ENCODE measurements around the gene HOXD10. TPM values are rescaled to one million over a fixed set of nuclear protein-coding genes. Genes with fewer than 3 reads are reported as not detected.

HOXD10 gene
- total RNA-seq, 2 experiments from 2014 or later = not detected

DNA sequence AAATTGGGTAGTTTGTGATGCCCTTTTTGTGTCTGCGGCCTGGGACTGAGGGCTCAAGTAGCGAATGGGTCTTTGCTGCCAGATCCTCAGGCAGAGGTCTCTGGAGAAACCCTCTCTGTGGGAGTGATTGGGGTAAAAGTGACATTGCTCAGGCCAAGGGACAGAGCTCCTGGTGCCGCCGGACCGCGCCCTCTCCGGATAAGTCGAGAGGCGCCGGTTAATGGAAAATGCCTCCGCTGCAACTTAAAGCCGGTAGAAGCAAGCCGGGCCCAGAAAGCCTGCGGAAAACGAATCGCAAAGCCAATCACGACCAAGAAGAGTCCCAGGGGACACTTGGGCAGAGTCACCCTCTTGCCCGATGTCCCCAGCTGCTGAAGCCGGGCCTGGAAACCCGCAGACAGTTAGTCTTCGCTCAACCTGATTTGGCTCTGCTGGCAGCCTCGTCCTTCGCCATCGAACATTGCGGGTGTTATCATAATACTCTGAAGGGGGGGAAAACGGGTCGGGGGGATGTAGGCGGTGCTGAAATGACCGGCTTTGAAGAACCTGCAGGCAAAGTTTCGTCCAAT lies 17.3 kb upstream of the HOXD10 start:
- ChIA-PET CTCF (interaction anchor here (3.6 to 5.8 kb wide), 2 partner anchors 410 to 731 kb away, joined by 10 to 130 read pairs; no protein-coding TSS in a partner anchor), POLR2A (no interaction called here)
- H3K4me3 Mint-ChIP-seq = no peak overlapping the region
- intact Hi-C loops (cut with micrococcal nuclease) = loop anchor here (5.0 to 10.0 kb wide), 2 partner anchors 847 to 894 kb away; no protein-coding TSS in a partner anchor
- peaks cover 15% of the 10 kb centered on the region for H3K4me1 Mint-ChIP-seq (ENCODE audit: low read depth)
- H3K27ac Mint-ChIP-seq = no peak overlapping the region
- no peaks in the 10 kb centered on the region for H3K9me3 Mint-ChIP-seq
- H3K27me3 Mint-ChIP-seq = peaks cover 88% of the 10 kb centered on the region
- no peaks in the 10 kb centered on the region for H3K36me3 Mint-ChIP-seq
- no peak for DNase-seq

DNA sequence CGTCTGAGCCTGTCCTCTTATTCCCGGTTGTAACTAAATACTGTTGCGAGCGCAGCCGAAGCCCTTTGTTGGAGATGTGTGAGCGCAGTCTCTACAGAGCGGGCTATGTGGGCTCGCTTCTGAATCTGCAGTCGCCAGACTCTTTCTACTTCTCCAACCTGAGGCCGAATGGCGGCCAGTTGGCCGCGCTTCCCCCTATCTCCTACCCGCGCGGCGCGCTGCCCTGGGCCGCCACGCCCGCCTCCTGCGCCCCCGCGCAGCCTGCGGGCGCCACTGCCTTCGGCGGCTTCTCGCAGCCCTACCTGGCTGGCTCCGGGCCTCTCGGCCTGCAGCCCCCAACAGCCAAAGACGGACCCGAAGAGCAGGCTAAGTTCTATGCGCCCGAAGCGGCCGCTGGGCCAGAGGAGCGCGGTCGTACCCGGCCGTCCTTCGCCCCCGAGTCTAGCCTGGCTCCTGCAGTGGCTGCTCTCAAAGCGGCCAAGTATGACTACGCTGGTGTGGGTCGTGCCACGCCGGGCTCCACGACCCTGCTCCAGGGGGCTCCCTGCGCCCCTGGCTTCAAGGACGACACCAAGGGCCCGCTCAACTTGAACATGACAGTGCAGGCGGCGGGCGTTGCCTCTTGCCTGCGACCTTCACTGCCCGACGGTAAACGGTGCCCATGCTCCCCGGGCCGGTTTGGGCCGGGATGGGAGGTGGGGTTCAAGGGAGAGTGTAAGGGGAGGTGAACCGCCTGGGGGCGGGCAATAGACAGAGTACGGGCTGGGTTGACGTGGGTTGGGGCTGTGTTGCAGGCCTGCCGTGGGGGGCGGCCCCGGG lies 16.6 kb upstream of the HOXD10 start, which contains the start of gene HOXD12:
Gene HOXD12, plus strand, starts transcription at position 68 of the 819 bp plus-strand sequence. Its CDS starts 7 bp downstream, at position 75.
- intact Hi-C loops (cut with micrococcal nuclease) = loop anchor here (5.0 to 10.0 kb wide), 2 partner anchors 848 to 895 kb away; no protein-coding TSS in a partner anchor
- CTCF ChIA-PET = no interaction called here

DNA sequence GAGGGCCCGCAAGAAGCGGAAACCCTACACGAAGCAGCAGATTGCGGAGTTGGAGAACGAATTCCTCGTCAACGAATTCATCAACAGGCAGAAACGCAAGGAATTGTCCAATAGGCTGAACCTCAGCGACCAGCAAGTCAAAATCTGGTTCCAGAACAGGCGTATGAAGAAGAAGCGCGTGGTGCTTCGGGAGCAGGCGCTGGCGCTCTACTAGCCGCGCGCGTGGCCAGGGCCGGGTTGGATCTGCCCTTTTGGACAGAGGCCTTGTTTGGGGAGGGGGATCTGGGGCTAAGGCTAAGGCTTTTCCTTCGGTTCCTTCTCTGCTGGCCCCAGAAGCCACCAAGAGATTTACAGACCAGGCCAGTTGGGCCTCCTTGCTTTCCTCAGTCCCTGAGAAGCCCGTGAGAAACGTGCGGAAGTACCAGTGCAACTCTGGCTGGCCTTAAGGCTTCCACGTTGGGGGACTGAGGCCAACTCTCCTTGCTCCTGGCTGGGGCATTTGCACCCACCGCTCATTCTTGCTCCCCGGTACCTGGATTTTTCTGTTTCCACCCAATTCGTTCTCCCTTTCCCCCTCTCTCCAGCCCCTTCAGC lies 15.9 kb upstream of the HOXD10 start:
- Mint-ChIP-seq H3K27me3 (peaks cover 88% of the 10 kb centered on the region), H3K36me3 (no peaks in the 10 kb centered on the region), H3K4me3 (peak overlapping the region; percentile 2), H3K27ac (no peak overlapping the region), H3K4me1 (ENCODE audit: low read depth) (peaks cover 24% of the 10 kb centered on the region), H3K9me3 (no peaks in the 10 kb centered on the region)
- CTCF ChIA-PET = no interaction called here
- DNase-seq = no peak
- intact Hi-C loops (cut with micrococcal nuclease) = no loop called here
- POLR2A ChIA-PET = no interaction called here

More for the DNA sequence above, 16.6 kb upstream of the HOXD10 start, which contains the start of gene HOXD12:
- no peaks in the 10 kb centered on the region for H3K9me3 Mint-ChIP-seq
- H3K27me3 Mint-ChIP-seq = peaks cover 88% of the 10 kb centered on the region
- no peaks in the 10 kb centered on the region for H3K36me3 Mint-ChIP-seq
- DNase-seq = no peak
- H3K4me3 Mint-ChIP-seq = peak within 1 kb of the TSS; percentile 2
- H3K4me1 Mint-ChIP-seq (ENCODE audit: low read depth) = peaks cover 19% of the 10 kb centered on the region
- POLR2A ChIA-PET = no interaction called here
- no peak within 1 kb of the TSS for H3K27ac Mint-ChIP-seq

DNA sequence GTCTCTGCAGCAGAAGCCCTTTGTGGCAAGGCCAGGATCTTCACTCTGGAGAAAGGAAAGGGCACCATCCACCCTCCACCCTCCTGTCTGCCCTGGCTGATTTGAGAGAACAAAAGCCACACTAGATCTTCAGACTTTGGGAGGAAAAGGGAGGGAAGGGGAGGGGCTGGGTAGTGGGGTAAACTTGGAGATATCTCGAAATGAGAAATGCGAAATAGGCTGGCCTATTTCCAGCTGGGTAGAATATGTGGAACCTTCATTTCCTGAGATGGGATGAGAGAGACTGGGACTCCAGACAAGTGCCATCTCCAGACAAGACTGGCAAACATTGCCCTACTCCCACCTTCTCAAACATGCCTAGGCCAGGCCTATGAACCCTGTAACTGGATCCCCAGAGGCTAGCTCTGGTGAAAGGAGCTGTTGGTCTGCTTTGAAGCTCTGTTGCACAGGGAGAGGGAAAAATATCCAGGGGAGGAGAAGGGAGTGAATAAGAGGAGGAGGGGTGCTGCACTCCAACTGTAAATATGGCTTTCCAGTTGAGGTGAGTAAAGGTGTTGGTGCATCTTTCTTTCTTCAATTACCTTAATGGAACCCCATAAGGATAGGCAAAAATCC lies 15.3 kb upstream of the HOXD10 start:
- peaks cover under 1% of the 10 kb centered on the region for H3K36me3 Mint-ChIP-seq
- no peak for DNase-seq
- H3K4me1 Mint-ChIP-seq (ENCODE audit: low read depth) = peaks cover 28% of the 10 kb centered on the region
- no peak overlapping the region for H3K4me3 Mint-ChIP-seq
- ChIA-PET CTCF (interaction anchor here (1.3 to 1.4 kb wide), 2 partner anchors 26 to 412 kb away, joined by 5 to 6 read pairs; no protein-coding TSS in a partner anchor), POLR2A (no interaction called here)
- H3K27me3 Mint-ChIP-seq = peaks cover 89% of the 10 kb centered on the region
- H3K27ac Mint-ChIP-seq = no peak overlapping the region
- intact Hi-C loops (cut with micrococcal nuclease) = no loop called here
- H3K9me3 Mint-ChIP-seq = no peaks in the 10 kb centered on the region

DNA sequence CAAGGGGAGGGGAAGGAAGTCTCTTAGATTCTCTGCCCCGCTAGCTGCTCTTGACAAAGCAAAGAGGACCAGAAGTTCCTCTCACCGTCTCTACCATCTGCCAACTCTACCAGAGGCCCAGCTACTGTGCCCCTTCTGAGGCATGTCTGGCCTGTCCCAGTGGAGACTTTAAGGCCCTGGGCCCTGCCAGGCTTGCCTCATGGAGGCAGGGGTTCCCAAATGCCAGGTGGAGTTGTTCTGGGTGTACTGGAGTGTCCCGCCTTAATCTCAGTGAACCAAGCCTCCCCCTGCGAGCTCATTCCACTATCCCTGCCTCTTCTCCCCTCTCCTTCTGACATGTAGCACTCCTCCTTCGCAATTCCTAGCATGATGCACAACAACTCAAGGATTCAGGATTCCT lies 14.7 kb upstream of the HOXD10 start:
- Mint-ChIP-seq H3K9me3 (no peaks in the 10 kb centered on the region), H3K4me1 (ENCODE audit: low read depth) (peaks cover 25% of the 10 kb centered on the region), H3K4me3 (no peak overlapping the region), H3K36me3 (peaks cover 2% of the 10 kb centered on the region), H3K27ac (no peak overlapping the region), H3K27me3 (peaks cover 86% of the 10 kb centered on the region)
- DNase-seq = no peak
- intact Hi-C loops (cut with micrococcal nuclease) = no loop called here
- ChIA-PET CTCF (interaction anchor here (1.3 to 1.4 kb wide), 2 partner anchors 25 to 412 kb away, joined by 5 to 6 read pairs; no protein-coding TSS in a partner anchor), POLR2A (no interaction called here)

DNA sequence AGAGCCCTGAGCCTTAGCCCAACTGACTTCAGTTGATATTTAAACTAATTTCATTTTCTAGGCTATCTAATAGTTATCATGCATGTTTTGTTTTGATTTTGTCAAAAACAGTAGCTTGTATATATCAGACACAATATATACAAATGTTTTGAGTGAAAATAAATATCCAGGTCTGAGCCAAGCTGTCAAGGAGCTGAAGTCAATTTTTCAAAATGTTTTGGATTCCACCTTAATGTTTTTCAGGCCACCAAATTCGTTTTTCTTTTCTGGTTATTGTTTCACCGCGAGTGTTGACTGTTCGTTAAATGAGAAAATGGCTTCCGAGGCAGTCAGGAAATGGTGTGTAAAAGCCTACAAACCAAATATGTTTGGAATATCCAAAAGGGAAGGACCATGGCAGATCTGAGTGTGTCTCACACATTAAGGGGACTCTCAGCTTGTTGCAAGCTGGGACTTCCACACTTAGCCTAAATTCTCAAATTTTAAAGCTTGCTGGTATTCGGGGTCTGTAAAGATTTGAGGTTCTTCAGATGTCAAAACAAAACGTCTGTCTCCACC lies 14.2 kb upstream of the HOXD10 start:
- Mint-ChIP-seq H3K4me1 (ENCODE audit: low read depth) (peaks cover 27% of the 10 kb centered on the region), H3K27me3 (peaks cover 85% of the 10 kb centered on the region), H3K36me3 (peaks cover 2% of the 10 kb centered on the region), H3K27ac (no peak overlapping the region), H3K9me3 (no peaks in the 10 kb centered on the region), H3K4me3 (no peak overlapping the region)
- no peak for DNase-seq
- intact Hi-C loops (cut with micrococcal nuclease) = no loop called here
- ChIA-PET POLR2A (no interaction called here), CTCF (interaction anchor here (0.6 to 1.4 kb wide), 4 partner anchors 9 to 413 kb away, joined by 3 to 6 read pairs (median 4); no protein-coding TSS in a partner anchor)

DNA sequence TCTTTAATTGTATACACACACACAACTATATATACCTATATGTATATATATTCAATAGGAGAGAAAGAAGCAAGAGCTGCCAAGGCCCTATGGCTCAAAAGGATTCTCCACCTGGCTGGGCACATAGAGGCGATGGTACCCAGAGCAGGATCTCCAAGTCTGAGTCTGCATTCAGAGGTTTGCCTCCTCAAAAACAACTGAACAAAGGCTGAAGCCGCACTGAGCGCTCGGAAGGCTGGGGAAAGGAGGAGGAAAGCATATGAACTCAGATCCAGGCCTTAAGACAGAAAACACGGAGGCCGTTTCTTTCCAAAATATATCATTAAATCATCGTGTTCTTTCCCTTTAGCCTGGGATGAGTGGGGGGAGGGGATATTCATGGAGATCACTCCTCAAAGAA lies 13.4 kb upstream of the HOXD10 start:
- ChIA-PET CTCF (interaction anchor here (1.0 to 2.0 kb wide), 2 partner anchors 8 to 24 kb away, joined by 3 to 5 read pairs; no protein-coding TSS in a partner anchor), POLR2A (no interaction called here)
- no peaks in the 10 kb centered on the region for H3K9me3 Mint-ChIP-seq
- DNase-seq = no peak
- H3K27ac Mint-ChIP-seq = no peak overlapping the region
- peaks cover 2% of the 10 kb centered on the region for H3K36me3 Mint-ChIP-seq
- peaks cover 79% of the 10 kb centered on the region for H3K27me3 Mint-ChIP-seq
- intact Hi-C loops (cut with micrococcal nuclease) = no loop called here
- no peak overlapping the region for H3K4me3 Mint-ChIP-seq
- peaks cover 22% of the 10 kb centered on the region for H3K4me1 Mint-ChIP-seq (ENCODE audit: low read depth)

DNA sequence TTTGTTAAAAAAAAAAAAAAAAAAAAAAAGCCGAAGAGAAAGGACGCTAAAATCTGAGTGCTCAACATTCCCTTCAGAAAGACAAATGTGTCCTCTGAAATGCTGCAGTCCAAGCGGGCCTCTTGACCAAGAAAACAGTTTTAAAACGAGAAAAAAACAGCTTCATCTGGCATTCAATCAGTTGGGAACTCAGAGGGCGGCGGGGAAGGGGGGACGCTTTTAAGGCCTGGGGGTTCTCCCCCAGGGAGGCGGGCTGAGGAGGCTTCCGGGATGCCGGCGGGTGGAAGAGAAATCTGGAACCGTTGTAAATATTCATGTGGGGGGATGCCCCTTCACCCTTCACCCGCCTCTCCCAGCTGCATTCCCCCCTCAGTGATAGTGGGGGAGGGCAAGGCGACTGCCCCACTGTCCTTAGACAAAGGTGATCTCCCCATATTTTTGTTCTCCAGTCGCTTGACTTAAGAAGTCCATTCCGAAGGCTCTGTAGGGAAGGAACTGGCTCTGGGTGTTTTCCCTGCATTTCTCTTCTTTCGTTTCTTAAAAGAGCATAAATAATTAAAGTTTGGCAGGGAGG lies 12.7 kb upstream of the HOXD10 start:
- H3K36me3 Mint-ChIP-seq = peaks cover 3% of the 10 kb centered on the region
- no peaks in the 10 kb centered on the region for H3K9me3 Mint-ChIP-seq
- ChIA-PET POLR2A (no interaction called here), CTCF (interaction anchor here (1.0 to 2.0 kb wide), 2 partner anchors 23 to 37 kb away, joined by 3 to 5 read pairs; no protein-coding TSS in a partner anchor)
- DNase-seq = no peak
- H3K4me1 Mint-ChIP-seq (ENCODE audit: low read depth) = peaks cover 23% of the 10 kb centered on the region
- intact Hi-C loops (cut with micrococcal nuclease) = no loop called here
- H3K4me3 Mint-ChIP-seq = no peak overlapping the region
- no peak overlapping the region for H3K27ac Mint-ChIP-seq
- H3K27me3 Mint-ChIP-seq = peaks cover 80% of the 10 kb centered on the region

DNA sequence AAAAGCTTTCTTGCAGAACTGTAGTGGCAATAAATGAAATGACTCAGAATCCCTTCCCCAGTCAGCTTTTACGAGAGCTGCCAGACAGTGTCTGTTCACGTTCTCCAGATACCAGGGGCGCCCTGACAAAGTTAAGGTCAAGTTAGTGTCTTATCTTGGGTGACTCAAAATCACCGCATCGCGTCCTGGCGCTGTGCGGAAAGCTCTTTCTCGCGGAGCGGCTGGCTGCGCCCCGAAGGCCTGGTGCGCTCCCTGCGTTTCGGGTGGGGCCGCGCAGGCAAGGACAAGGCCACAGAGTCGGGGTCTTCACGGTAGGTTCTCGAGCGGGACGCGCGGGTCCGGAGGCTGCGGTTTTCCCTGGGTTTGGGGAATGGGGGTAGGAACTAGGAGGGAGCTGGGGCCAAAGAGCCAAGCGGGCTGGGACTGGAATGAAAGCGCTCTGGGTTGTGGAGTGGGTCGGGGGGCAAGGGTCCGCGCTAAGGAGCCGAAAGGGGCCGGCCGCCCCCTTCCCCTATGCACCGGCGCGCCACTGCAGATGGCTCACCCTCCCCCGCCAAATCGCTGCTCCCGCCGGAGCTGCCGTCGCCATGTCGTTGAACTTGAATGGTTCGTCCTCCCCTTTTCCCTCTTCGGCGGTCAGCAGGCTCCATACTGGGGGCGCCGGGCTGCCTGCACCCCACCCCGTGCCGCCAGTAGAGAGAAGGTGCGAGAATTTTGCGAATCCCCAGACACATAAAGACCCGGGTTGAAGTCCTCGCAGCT lies 12.1 kb upstream of the HOXD10 start:
- H3K27me3 Mint-ChIP-seq = peaks cover 80% of the 10 kb centered on the region
- POLR2A ChIA-PET = no interaction called here
- no peak for DNase-seq

DNA sequence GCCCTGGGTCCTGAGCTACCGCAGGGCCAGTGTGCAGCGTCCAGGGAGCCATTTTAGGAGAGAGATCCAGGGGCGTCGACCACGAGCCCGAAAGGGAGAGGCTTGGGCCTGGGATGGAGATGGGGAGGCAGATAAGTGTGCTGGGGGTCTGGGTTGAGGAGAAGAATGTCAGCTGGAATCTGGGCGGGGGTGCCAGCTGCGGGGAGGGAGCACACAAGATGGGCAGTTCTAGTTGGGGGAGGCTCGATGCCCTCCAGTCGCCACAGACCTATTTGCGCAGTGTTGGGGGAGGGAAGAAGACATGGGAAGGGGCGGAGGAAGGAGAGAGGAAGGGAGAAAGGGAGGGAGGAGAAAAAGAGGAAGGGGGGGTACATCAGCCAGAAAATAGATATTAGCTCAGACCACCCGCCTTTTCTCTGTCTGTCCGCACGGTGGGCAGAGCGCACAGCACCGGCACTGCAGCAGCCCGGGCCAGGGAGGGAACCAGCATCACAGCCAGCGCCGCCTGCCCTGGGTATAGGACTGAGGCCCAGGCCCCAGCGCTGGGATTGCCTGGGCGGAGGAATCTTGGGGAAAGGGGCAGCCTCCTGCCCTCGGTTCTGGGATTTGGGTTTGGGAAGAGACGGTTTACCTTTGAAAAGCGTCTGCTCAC lies 11.4 kb upstream of the HOXD10 start:
- intact Hi-C loops (cut with micrococcal nuclease) = no loop called here
- no peaks in the 10 kb centered on the region for H3K9me3 Mint-ChIP-seq
- POLR2A ChIA-PET = no interaction called here
- CTCF ChIA-PET = interaction anchor here (1.0 kb wide), 2 partner anchors 9 to 36 kb away, joined by 3 read pairs; no protein-coding TSS in a partner anchor
- no peak for DNase-seq
- H3K36me3 Mint-ChIP-seq = peaks cover 5% of the 10 kb centered on the region
- H3K4me1 Mint-ChIP-seq (ENCODE audit: low read depth) = peaks cover 30% of the 10 kb centered on the region
- peaks cover 84% of the 10 kb centered on the region for H3K27me3 Mint-ChIP-seq
- H3K27ac Mint-ChIP-seq = no peak overlapping the region
- H3K4me3 Mint-ChIP-seq = no peak overlapping the region

More for the DNA sequence above, 12.1 kb upstream of the HOXD10 start:
- H3K27ac Mint-ChIP-seq = no peak overlapping the region
- H3K4me3 Mint-ChIP-seq = no peak overlapping the region
- CTCF ChIA-PET = interaction anchor here (1.0 to 2.0 kb wide), 3 partner anchors 10 to 36 kb away, joined by 3 to 5 read pairs (median 3); no protein-coding TSS in a partner anchor
- intact Hi-C loops (cut with micrococcal nuclease) = no loop called here
- H3K9me3 Mint-ChIP-seq = no peaks in the 10 kb centered on the region
- H3K36me3 Mint-ChIP-seq = peaks cover 5% of the 10 kb centered on the region
- peaks cover 30% of the 10 kb centered on the region for H3K4me1 Mint-ChIP-seq (ENCODE audit: low read depth)
